GM18499 (cell line): Measurements from ENCODE around the gene CCDC34.

Experiments used
- ATAC-seq: cut with Tn5 transposase; IDR thresholded peaks from one replicate; pipeline ENCODE4 v1.9.1; 2021; ENCODE audit warnings: moderate number of reproducible peaks; ENCODE audit not compliant: insufficient read depth, unreplicated experiment

Gene CCDC34

GRCh38 chr11:27362749-27363575 is at the start of gene CCDC34:
CCDC34 (minus strand) TSS chr11:27363215; CDS start chr11:27363194, 21 bp downstream.
- peak; percentile 97 for ATAC-seq

- no peak for ATAC-seq
Observed at GRCh38 chr11:27412192-27412691, 49.2 kb upstream of the CCDC34 start.

- no peak for ATAC-seq
Observed at GRCh38 chr11:27411328-27411727, 48.3 kb upstream of the CCDC34 start.

GRCh38 chr11:27410272-27410671 is 47.3 kb upstream of the CCDC34 start:
- no peak for ATAC-seq

GRCh38 chr11:27409742-27410141 is 46.7 kb upstream of the CCDC34 start:
- ATAC-seq: no peak

- no peak for ATAC-seq
Observed at GRCh38 chr11:27409049-27409448, 46.0 kb upstream of the CCDC34 start.

- ATAC-seq: no peak
Observed at GRCh38 chr11:27408246-27408800, 45.3 kb upstream of the CCDC34 start.

GRCh38 chr11:27406498-27407354 is 43.7 kb upstream of the CCDC34 start:
- ATAC-seq: no peak

GRCh38 chr11:27405134-27405533 is 42.1 kb upstream of the CCDC34 start:
- ATAC-seq: no peak

GRCh38 chr11:27404427-27404826 is 41.4 kb upstream of the CCDC34 start:
- ATAC-seq: no peak

- no peak for ATAC-seq
Observed at GRCh38 chr11:27403195-27403594, 40.2 kb upstream of the CCDC34 start.

- no peak for ATAC-seq
Observed at GRCh38 chr11:27402450-27402849, 39.4 kb upstream of the CCDC34 start.

- no peak for ATAC-seq
Observed at GRCh38 chr11:27401833-27402316, 38.9 kb upstream of the CCDC34 start.

- ATAC-seq: no peak
Observed at GRCh38 chr11:27401280-27401832, 38.3 kb upstream of the CCDC34 start.

- ATAC-seq: no peak
Observed at GRCh38 chr11:27398400-27398770, 35.4 kb upstream of the CCDC34 start.

- ATAC-seq: no peak
Observed at GRCh38 chr11:27397624-27398399, 34.8 kb upstream of the CCDC34 start.

GRCh38 chr11:27396259-27396839 is 33.3 kb upstream of the CCDC34 start:
- no peak for ATAC-seq

GRCh38 chr11:27395556-27396258 is 32.7 kb upstream of the CCDC34 start:
- ATAC-seq: no peak

- no peak for ATAC-seq
Observed at GRCh38 chr11:27394781-27395228, 31.8 kb upstream of the CCDC34 start.
